Type B pancreatic cell (in vitro differentiated cells): ENCODE results near the gene DAPK2. TPM values are rescaled to one million over a fixed set of nuclear protein-coding genes. Genes with fewer than 3 reads are reported as not detected.

Experiments
- DNase-seq: peaks from one replicate; pipeline ENCODE4 v3.0.0; 2021; ENCODE audit warnings: mixed read lengths; ENCODE audit not compliant: unreplicated experiment; ENCODE audit errors: extremely low spot score
- H3K27ac Mint-ChIP-seq: 2 replicates; pipeline ENCODE4 v1.8.0; 2021; ENCODE audit warnings: mild to moderate bottlenecking, mixed read lengths
- H3K27me3 Mint-ChIP-seq: 2 replicates; pipeline ENCODE4 v1.8.0; 2021; ENCODE audit warnings: mixed read lengths
- H3K36me3 Mint-ChIP-seq: 2 replicates; pipeline ENCODE4 v1.8.0; 2021; ENCODE audit warnings: mixed read lengths
- H3K4me1 Mint-ChIP-seq: one replicate; pipeline ENCODE4 v1.8.0; 2021; ENCODE audit warnings: mixed read lengths; ENCODE audit not compliant: unreplicated experiment
- H3K4me3 Mint-ChIP-seq: 2 replicates; pipeline ENCODE4 v1.8.0; 2021; ENCODE audit warnings: mild to moderate bottlenecking, mixed read lengths
- H3K9me3 Mint-ChIP-seq: 2 replicates; pipeline ENCODE4 v1.8.0; 2021; ENCODE audit warnings: mixed read lengths
- total RNA-seq: library from RNA; stranded (reverse); gene quantifications from 2 replicates; pipeline ENCODE4 v1.2.1, GENCODE V29; 2021; ENCODE audit warnings: low replicate concordance
- TF ChIP-seq, protein P1 (sequence below): fragments of 200-600 bp; sonication (generic); conservative IDR thresholded peaks from 2 replicates; pipeline ENCODE4 v1.5.0; 2021; ENCODE audit warnings: antibody characterized with exemption, mild to moderate bottlenecking

The DAPK2 gene
- total RNA-seq, 1 donor from 2014 or later, result 5.0 TPM

DNA sequence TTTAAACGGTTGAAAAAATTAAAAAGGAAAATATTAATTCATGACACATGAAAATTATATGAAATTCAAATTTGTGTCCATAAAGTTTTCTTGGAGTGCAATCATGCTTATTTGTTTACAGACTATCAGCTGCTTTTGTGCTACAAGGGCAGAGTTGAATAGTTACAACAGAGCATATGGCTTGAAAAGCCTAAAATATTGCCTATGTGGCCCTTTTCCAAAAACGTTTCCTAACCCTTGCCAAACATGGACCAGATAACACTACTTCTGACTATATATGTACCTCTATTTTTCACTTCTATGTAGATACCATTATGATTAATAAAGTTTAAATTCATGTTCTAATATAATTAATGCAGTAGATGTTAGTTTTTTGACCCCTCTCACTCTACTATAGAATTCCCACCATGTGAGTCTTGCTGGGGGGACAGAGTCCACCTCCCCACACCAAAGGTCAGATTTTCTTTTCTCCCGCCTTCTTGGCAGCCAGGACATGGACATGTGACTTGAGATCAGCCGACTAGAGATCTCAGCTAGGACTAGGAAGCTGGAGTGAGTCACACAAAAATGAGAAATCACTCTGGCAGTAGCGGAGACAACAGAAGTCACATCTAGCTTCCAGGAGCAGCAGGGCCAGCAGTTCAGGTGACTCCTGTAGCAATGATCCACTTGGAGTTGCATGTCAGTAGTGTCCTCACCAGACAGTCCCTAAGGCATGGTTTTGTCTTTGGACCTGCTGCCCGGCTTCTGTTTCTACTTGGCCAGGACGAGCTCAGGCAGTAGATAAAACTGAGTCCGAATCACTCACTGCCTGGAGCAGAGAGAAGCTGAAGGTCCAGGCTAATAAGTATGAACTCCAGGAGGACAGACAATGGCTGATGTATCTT lies 24.9 kb upstream of the DAPK2 start:
- Mint-ChIP-seq H3K27me3 (no peaks in the 10 kb centered on the region), H3K4me1 (peaks cover 4% of the 10 kb centered on the region), H3K9me3 (no peaks in the 10 kb centered on the region), H3K36me3 (peaks cover 6% of the 10 kb centered on the region), H3K4me3 (no peak overlapping the region), H3K27ac (no peak overlapping the region)
- TF ChIP-seq, protein P1, sequence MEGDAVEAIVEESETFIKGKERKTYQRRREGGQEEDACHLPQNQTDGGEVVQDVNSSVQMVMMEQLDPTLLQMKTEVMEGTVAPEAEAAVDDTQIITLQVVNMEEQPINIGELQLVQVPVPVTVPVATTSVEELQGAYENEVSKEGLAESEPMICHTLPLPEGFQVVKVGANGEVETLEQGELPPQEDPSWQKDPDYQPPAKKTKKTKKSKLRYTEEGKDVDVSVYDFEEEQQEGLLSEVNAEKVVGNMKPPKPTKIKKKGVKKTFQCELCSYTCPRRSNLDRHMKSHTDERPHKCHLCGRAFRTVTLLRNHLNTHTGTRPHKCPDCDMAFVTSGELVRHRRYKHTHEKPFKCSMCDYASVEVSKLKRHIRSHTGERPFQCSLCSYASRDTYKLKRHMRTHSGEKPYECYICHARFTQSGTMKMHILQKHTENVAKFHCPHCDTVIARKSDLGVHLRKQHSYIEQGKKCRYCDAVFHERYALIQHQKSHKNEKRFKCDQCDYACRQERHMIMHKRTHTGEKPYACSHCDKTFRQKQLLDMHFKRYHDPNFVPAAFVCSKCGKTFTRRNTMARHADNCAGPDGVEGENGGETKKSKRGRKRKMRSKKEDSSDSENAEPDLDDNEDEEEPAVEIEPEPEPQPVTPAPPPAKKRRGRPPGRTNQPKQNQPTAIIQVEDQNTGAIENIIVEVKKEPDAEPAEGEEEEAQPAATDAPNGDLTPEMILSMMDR, result no peak
- no peak for DNase-seq

DNA sequence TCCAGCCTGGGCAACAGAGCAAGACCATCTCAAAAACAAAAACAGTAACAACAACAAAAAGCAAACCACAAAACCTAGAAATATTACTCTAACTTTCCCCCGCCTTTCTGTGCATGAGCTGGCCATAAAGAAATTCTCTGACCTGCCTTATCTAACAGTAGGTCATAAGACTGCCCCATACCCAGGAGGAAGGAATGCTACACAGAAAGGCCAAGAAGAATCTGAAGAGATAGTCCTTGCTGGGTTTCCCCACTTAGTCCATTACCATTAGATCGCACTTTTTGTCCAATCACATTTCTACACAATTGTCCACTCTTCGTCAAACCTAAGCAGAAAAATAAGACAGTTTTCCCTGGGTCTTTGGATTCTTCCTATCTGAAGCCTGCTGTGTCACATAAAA lies 23.8 kb upstream of the DAPK2 start:
- peaks cover 4% of the 10 kb centered on the region for H3K4me1 Mint-ChIP-seq

DNA sequence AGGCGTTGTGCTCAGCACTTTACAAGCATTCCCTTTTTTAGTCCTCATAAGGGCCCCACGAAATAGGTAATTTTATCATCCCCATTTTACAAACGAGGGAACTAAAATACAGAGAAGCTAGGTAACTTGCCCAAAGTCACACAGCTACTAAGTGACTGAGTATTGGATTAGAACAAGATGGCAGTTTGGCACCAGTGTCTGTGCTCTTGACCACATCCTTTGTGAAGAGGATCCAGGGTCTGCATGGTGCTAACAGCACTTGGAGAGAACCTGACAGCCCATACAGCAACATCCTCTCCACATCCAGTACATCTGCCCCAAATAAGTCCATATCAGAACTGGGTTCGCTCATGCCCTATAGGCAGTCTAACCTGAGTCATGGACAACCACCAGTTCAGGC lies 21.8 kb upstream of the DAPK2 start:
- Mint-ChIP-seq H3K27me3 (no peaks in the 10 kb centered on the region), H3K9me3 (no peaks in the 10 kb centered on the region), H3K4me3 (no peak overlapping the region), H3K4me1 (peaks cover 4% of the 10 kb centered on the region), H3K36me3 (peaks cover 3% of the 10 kb centered on the region), H3K27ac (no peak overlapping the region)
- no peak for DNase-seq
- TF ChIP-seq, protein P1, result no peak

More for the DNA sequence above, 23.8 kb upstream of the DAPK2 start:
- DNase-seq, result no peak
- no peak overlapping the region for H3K4me3 Mint-ChIP-seq
- TF ChIP-seq, protein P1, result no peak
- H3K9me3 Mint-ChIP-seq, result no peaks in the 10 kb centered on the region
- no peak overlapping the region for H3K27ac Mint-ChIP-seq
- peaks cover 3% of the 10 kb centered on the region for H3K36me3 Mint-ChIP-seq
- H3K27me3 Mint-ChIP-seq, result no peaks in the 10 kb centered on the region

DNA sequence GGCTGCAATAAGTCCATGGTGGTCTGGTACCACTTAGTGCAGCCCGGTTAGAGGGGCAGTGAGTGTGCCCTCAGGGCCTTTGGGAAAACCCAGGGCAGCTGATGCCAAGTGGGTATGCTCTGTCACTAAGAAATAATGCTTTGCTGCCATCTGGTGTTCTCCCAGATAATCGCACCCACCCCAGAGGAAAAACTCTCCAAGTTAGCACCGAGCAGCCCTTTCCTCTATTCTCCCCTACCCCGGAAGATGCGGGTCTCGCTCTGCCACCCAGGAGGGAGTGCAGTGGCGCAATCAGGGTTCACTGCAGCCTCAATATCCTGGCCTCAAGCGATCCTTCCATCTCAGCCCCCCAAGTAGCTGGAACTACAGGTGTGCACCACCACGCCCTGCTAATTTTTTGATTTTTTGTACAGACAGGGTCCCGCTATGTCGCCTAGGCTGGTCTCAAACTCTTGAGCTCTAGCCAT lies 21.3 kb upstream of the DAPK2 start:
- Mint-ChIP-seq H3K9me3 (no peaks in the 10 kb centered on the region), H3K4me3 (no peak overlapping the region), H3K36me3 (peaks cover under 1% of the 10 kb centered on the region), H3K27ac (no peak overlapping the region), H3K4me1 (peaks cover 4% of the 10 kb centered on the region), H3K27me3 (no peaks in the 10 kb centered on the region)
- TF ChIP-seq, protein P1, result peak; percentile 91
- peak; percentile 76 for DNase-seq

DNA sequence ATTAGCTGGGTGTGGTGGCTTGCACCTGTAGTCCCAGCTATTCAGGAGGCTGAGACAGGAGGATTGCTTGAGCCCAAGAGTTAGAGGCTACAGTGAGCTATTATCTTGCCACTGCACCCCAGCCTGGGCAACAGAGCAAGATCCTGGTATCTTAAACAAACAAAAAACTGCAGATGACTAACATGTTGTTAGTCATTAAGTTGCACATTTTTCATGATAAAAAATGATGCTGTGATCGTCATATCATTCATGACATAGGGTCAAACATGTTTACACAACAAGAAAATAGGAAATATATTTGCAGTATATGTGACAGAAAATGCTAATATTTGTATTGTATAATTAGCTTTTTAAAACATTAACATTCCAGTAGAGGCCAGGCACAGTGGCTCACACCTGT lies 20.2 kb upstream of the DAPK2 start:
- no peaks in the 10 kb centered on the region for H3K27me3 Mint-ChIP-seq
- no peaks in the 10 kb centered on the region for H3K9me3 Mint-ChIP-seq
- H3K4me3 Mint-ChIP-seq, result no peak overlapping the region
- no peak for DNase-seq
- peaks cover 4% of the 10 kb centered on the region for H3K4me1 Mint-ChIP-seq
- no peaks in the 10 kb centered on the region for H3K36me3 Mint-ChIP-seq
- TF ChIP-seq, protein P1, result no peak
- H3K27ac Mint-ChIP-seq, result no peak overlapping the region
